Measurements from ENCODE around the gene HLF.

The HLF gene

GRCh38 chr17:55275894-55276804 is 11.4 kb downstream of the HLF start:
- DNase-seq, result no peak

DNA sequence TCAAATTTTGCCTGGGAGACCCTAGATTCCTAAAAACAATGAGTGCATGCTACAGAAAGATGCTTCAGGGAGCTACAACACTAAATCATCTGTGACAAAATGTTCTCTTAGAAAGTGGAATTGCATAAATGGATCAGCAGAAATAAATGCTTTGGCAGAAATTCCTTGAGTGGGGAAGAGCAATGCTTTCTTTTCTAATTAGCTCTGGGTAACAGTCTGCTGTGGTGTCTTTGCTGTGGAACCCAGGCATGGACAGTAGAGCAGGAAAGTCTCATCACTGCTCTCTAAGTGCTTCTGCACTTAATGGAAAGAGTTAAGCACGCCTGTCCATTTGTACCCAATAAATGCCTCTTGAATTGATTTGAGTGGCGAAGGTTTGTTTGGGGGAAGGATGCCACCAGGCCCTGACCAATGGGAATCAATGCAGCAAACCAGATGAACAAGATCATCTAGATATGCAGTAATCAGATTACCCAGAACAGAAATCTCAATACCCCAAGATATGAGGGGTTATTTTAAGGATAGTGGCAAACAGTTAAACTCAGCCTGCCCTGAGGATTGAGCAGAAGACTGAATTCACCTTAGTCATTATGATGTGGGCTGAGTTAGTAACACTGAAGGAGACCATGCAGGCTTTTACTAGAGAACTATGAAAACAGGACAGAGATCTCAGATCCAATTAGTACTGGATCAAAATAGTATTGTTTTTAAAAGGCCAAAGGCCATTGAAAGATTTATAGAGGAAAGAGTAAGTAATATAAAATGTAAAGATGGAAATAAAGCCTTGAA is 13.6 kb downstream of the HLF start:
- no peak for DNase-seq

GRCh38 chr17:55279203-55279602 is 14.4 kb downstream of the HLF start:
- DNase-seq, result no peak

DNA sequence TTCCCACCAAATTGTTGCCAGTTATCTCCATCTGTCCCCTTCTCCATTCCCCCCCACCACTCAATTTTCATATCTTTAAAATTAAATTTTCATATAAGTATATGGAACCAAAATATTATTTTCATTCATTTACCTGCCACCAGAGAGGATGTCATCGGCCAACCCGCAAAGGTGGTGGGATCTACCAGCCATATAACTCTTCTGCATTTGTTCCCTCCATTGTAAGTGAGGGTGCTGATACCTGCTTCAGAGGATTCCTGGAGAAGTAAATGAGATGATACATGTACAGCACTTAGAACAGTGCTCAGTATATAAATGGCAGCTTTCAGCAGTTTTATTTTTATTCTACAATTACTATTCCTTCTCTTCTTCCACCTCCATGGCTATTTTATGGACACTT is 15.0 kb downstream of the HLF start:
- no peak for DNase-seq

- no peak for DNase-seq
Measured at GRCh38 chr17:55280212-55280611, 15.5 kb downstream of the HLF start.

DNA sequence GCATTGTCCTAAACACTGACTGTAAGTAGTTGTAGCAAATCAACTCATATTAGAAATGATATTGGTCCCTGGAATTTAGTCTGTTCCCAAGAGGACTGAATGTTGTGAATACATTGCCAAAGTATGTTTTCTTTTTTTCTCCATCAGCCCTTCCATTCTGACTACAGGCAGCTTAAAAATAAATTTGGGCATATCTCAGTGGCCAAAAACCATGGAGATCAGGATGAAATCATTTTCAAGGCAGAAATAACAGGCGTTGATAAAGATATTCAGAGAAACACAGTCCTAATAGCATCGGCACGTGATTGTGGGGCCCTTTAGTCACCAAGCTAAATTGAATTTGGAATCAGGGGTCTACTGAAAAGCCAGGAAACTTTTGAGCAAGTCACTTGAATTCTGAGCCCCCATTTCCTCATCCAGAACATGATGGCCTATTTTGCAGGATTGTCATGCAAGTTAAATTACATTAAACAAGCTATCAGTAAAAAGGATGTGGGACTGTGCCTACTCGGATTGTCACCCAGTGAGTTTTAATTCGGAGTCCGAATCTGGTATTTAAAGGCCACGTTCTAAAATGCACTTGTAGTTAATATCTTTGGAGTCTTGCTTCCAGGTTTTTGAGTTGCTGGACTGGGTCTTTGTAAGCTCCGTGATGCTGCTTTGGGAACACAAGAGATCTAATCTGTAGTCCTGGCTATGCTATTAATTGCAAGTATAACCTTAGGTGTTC is 17.1 kb downstream of the HLF start:
- DNase-seq, result no peak

DNA sequence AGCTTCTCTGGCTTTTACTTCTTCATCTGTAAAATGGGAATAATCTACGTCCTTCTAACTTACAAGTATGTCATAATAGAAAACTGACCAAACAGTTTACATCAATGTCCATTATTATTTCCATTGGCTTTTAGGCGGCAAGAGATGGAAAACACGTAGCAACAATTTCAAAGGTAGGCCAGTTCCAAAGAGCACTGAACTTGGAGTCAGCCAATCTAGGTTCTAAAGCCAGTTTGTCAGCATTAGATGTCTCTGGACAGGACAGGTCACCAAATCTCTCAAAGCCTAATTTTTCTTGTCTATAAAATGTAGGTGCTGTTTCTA is 17.6 kb downstream of the HLF start:
- DNase-seq, result no peak

DNA sequence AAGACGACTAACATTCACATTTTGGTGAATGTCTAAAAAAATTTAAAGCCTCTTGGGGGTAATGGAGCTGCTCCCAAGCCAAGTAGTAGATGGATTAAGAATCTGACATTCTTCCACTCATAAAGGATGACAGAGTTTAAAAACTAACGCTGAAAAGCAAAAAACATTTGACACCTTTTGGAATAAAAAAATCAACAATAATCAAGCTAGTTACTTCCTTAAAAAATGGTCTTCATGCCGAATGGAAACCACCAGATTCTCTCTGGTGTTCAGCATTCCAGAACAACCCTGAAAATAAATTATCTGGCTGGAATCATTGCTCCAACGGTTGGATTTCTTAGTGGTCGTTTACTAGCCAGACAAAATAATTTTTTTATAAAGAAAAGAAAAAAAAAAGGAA is 18.0 kb downstream of the HLF start:
- DNase-seq, result no peak

DNA sequence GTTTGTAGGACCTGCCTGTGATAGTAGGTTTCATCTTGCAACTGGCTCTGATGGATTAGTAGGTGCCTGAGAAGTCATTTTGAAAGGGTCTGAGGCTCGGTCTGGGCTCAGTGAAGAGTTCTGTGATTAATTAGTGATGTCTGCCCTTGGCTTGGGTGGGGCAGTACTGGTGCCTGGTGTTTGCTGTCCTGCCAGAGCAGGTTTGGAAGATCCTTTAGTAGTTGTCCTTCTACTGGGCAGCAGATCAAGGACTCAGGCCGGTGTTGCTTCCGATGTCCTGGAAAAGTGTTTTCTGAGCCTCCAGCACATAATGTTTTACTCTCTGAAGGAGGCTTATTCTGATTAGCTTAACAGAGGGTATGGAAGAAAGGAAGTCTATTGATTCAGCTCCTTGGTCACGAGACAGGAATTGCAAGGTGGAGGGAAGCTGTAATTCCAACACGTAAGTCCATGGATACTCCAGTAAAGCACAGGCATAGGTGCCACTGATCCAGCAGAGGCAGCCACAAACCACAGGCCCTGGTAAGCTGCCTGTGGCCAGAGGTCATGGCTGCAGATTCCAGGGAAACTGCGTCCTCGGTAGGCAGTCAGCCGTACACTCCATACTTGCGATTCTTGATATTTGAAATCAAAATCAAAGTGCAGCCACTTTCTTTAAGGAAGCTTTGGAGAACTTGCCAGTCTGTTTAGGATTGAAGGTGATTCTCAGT is 18.7 kb downstream of the HLF start:
- DNase-seq, result no peak

- DNase-seq, result no peak
Measured at GRCh38 chr17:55284001-55284884, 19.5 kb downstream of the HLF start.

DNA sequence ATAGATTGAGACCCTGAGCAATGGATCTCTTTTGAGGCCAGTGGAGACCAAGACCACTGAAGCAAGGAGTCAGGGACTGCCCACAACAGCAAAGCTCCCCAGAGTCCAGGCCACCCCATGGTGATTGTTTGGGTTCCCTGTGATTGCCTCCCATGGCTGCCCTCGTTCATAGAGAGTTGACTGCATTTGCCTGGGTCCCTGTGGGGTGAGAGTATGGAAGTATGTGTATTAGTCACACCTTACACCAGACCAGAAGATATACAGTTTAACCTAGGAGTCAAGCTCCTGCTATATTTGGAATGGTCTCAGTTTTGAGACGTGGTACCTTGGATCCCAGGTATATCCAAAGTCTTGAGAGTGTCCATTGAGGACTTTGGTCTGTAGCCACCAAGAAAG is 20.2 kb downstream of the HLF start:
- no peak for DNase-seq

DNA sequence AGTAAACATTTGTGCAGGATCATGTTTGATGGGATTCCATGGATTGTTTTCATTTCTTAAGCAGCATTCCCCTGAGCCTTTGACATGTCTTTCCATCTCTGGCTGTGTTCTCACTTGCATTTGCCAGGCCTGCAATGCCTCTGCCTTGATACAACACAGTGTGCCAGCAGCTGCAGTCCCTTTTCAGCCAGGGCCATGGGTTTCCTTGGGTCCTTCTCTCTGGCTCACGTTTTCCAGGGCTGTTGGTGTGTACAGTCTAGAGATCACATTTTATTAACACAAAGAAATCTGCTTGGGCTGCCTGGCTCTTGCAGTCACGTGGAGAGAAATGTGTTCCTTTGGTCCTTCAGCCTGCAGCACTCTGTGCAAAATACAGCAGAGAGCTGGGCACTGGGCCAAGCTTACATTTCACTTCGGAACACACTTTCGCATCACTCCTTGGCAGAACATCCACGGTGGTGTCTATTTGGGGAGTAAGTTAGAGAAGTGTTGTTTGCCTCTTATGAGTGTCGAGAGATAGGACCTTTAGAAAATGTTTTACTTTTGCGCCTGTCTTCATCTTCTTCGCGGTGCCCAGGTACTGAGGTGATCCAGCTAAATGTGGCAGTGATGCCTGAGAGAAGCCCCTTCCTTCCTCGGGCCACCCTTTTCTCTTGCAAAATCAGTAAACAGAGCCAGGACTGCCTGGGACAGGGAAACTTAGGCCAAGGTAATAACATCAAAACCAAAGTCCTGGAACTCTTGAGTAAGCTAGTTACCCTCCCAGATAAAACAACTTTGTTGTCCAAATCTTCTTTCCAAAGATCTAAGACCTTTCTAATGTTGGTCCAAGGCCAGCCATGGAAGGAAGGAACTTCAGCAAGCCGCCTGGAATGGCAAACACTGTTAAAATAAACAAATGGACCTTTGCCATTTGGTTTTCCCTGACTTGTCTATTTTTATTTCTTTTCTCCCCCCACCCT is 20.9 kb downstream of the HLF start:
- DNase-seq, result no peak

DNA sequence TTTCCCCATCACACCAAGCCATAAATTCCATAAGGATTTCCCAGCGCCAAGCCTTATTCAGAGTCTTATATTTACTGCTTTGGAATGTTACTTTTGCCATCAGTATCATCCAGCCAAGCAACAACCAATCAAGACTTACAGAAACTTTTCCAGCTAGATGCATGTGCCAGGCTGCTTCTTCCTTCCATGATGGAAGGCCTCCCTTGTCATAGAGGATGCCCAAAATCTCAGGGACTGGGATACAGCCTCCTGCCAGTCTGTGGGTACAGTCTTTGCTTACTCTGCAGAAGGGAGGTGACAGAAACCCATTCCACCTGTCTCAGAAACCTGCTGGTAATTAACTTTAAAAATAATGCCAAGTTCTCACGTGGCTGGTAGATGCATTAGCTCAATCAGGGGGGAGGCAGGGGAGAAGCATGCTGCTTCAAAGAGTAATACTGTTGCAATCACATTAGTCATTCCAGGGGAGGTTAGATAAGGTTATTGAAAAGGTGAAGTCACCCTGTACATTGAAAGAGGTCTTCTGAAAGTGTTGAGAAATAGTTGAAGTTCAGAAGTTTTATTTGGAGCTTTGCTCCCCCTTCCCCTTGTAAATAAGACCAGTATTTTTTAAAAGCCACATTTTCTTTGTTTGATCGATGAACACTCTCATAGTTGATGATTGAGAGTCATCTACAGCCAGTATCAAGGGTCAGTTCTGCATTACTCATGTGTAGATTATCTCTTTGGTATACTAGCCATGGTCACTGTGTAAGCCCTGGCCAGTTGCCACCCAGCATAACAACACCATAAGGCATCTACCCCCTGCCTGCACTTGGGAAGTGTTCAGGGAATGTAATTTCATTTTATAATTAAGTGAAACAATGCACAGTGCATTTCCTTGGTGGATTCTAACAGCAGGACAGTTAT is 22.2 kb downstream of the HLF start:
- no peak for DNase-seq

GRCh38 chr17:55288356-55289105 is 23.8 kb downstream of the HLF start:
- no peak for DNase-seq

GRCh38 chr17:55289106-55289446 is 24.3 kb downstream of the HLF start:
- no peak for DNase-seq

DNA sequence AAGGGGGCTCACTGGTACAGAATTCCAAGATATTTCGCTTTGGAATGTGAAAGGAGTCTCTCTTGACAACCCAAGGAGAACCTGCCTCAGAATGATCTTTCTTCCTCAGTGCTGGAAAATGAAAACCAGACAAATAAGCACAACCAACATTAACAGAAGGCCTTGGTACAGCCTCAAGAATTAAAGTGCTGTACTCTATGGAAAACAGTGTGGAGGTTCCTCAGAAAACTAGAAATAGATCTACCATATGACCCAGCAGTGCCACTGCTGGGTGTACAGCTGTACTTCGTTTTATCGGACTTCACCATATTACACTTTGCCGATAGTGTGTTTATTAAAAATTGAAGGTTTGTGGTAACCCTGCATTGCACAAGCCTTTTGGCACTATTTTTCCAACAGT is 25.2 kb downstream of the HLF start:
- no peak for DNase-seq

DNA sequence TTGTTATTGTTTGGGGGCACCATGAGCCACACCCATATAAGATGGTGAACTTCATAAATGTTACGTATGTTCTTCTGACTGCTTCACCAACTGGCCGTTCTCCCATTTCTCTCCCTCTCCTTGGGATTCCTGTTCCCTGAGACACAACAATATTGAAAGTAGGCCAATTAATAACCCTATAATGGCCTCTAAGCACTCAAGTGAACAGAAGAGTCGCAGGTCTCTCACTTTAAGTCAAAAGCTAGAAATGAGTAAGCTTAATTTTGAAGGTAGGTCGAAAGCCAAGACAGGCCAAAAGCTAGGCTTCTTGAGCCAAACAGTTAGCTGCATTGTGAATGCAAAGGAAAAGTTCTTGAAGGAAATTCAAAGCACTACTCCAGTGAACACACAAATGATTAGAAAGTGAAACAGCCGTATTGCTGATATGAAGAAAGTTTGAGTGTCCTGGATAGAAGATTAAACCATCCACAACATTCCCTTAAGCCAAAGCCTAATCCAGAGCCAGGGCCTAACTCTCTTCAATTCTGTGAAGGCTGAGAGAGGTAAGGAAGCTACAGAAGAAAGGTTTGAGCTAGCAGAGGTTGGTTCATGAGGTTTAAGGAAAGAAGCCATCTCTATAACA is 25.8 kb downstream of the HLF start:
- DNase-seq, result no peak

GRCh38 chr17:55291114-55291507 is 26.4 kb downstream of the HLF start:
- DNase-seq, result no peak

DNA sequence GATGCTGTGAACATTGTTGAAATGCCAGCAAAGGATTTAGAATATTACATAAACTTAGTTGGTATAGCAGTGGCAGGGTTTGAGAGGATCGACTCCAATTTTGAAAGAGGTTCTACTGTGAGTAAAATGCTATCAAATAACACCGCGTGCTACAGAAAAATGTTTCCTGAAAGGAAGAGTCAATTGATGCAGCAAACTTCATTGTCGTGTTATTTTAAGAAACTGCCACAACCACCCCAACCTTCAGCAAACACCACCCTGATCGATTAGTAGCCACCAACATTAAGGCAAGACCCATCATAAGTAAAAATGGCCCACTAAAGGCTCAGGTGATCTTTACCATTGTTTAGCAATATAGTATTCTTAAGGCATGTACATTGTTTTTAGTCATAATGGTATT is 27.3 kb downstream of the HLF start:
- DNase-seq, result no peak
